ENCODE measurements around the gene DOK6. TPM values are rescaled to one million over a fixed set of nuclear protein-coding genes. Genes with fewer than 3 reads are reported as not detected.
A peak's percentile ranks its signal among the peaks of the same experiment; 100 is the strongest.

DOK6 gene
- total and polyA plus RNA-seq, 2 of the 13 experiments (the other 11 are each of a cell fraction or from before 2014, with no cell fraction given), result 17.0 to 17.2 TPM

DNA sequence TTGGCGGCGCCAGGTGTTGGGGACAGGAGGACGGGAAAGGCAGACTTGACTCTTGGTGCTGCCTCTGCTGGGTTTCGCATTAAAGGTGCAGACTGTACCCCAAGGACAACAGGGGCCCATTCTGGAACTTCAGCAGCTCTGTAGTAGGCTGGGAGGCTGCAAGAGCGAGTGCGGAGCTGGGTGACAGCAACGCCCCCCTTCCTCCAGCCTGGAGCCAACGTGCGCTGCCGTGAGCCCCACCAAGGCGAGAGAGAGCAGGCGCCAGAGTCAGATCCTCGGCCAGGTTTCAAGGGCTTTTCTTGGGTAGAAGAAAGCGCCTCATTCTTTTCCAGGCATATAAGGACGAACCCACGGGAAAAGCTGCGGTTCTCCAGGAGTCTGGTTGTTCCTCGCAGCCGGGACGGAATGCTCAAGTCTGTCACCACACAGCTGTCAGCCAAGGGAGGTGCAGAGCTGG lies 1.9 kb downstream of the DOK6 start (continued):
- TF ChIP-seq, protein P1, sequence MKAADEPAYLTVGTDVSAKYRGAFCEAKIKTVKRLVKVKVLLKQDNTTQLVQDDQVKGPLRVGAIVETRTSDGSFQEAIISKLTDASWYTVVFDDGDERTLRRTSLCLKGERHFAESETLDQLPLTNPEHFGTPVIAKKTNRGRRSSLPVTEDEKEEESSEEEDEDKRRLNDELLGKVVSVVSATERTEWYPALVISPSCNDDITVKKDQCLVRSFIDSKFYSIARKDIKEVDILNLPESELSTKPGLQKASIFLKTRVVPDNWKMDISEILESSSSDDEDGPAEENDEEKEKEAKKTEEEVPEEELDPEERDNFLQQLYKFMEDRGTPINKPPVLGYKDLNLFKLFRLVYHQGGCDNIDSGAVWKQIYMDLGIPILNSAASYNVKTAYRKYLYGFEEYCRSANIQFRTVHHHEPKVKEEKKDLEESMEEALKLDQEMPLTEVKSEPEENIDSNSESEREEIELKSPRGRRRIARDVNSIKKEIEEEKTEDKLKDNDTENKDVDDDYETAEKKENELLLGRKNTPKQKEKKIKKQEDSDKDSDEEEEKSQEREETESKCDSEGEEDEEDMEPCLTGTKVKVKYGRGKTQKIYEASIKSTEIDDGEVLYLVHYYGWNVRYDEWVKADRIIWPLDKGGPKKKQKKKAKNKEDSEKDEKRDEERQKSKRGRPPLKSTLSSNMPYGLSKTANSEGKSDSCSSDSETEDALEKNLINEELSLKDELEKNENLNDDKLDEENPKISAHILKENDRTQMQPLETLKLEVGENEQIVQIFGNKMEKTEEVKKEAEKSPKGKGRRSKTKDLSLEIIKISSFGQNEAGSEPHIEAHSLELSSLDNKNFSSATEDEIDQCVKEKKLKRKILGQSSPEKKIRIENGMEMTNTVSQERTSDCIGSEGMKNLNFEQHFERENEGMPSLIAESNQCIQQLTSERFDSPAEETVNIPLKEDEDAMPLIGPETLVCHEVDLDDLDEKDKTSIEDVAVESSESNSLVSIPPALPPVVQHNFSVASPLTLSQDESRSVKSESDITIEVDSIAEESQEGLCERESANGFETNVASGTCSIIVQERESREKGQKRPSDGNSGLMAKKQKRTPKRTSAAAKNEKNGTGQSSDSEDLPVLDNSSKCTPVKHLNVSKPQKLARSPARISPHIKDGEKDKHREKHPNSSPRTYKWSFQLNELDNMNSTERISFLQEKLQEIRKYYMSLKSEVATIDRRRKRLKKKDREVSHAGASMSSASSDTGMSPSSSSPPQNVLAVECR (CRISPR knock-in tag; IDR thresholded peaks at IDR 0.05; ENCODE audit: borderline replicate concordance), result peak; percentile 49; the same call in 1 of the 2 replicates
- TF ChIP-seq MIER3 (CRISPR knock-in tag; IDR thresholded peaks at IDR 0.05; ENCODE audit: borderline replicate concordance), result no peak
- TF ChIP-seq, protein P2, sequence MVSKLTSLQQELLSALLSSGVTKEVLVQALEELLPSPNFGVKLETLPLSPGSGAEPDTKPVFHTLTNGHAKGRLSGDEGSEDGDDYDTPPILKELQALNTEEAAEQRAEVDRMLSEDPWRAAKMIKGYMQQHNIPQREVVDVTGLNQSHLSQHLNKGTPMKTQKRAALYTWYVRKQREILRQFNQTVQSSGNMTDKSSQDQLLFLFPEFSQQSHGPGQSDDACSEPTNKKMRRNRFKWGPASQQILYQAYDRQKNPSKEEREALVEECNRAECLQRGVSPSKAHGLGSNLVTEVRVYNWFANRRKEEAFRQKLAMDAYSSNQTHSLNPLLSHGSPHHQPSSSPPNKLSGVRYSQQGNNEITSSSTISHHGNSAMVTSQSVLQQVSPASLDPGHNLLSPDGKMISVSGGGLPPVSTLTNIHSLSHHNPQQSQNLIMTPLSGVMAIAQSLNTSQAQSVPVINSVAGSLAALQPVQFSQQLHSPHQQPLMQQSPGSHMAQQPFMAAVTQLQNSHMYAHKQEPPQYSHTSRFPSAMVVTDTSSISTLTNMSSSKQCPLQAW (CRISPR knock-in tag; IDR thresholded peaks at IDR 0.05), result 0 out of 2 replicates have a peak, but pooled peaks have one; percentile 25
- TF ChIP-seq, protein P3, sequence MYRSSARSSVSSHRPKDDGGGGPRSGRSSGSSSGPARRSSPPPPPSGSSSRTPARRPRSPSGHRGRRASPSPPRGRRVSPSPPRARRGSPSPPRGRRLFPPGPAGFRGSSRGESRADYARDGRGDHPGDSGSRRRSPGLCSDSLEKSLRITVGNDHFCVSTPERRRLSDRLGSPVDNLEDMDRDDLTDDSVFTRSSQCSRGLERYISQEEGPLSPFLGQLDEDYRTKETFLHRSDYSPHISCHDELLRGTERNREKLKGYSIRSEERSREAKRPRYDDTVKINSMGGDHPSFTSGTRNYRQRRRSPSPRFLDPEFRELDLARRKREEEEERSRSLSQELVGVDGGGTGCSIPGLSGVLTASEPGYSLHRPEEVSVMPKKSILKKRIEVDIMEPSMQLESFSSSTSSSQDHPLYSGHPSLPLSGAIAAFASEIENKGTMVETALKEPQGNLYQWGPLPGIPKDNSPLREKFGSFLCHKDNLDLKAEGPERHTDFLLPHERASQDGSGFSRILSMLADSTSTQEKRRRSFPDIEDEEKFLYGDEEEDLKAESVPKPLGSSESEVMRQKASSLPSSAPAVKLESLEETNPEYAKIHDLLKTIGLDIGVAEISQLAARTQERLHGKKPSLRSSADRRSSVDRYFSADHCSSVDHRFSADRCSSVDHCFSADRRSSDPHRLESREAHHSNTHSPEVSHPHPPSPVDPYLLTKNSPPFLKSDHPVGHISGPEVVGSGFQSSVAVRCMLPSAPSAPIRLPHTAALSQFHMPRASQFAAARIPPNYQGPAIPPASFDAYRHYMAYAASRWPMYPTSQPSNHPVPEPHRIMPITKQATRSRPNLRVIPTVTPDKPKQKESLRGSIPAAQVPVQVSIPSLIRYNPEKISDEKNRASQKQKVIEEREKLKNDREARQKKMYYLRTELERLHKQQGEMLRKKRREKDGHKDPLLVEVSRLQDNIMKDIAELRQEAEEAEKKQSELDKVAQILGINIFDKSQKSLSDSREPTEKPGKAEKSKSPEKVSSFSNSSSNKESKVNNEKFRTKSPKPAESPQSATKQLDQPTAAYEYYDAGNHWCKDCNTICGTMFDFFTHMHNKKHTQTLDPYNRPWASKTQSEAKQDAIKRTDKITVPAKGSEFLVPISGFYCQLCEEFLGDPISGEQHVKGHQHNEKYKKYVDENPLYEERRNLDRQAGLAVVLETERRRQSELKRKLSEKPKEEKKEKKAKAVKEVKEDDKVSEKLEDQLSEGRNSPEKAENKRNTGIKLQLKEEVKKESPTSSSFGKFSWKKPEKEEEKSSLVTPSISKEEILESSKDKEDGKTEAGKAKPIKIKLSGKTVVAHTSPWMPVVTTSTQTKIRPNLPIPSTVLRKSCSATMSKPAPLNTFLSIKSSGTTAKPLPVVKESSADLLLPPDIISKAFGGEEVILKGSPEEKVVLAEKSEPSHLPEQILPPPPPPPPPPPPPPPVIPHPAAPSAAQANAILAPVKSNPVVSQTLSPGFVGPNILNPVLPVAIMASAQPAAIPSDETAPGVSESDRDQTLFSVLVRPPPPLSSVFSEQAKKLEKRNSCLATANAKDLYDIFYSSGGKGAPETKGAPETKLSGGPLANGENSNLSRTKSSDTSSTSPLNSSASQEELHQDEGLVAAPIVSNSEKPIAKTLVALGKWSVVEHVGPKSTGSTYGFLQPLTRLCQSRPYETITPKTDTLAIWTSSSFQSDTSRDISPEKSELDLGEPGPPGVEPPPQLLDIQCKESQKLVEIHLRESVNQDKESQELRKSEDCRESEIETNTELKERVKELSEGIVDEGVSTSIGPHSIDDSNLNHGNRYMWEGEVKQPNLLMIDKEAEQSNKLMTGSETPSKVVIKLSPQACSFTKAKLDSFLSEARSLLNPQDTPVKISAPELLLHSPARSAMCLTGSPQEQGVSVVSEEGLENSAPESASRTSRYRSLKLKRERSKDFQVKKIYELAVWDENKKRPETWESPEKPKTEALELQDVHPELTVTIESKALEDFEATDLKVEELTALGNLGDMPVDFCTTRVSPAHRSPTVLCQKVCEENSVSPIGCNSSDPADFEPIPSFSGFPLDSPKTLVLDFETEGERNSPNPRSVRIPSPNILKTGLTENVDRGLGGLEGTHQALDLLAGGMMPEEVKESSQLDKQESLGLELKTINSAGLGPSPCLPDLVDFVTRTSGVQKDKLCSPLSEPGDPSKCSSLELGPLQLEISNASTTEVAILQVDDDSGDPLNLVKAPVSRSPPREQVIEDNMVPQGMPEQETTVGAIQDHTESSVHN (CRISPR knock-in tag; IDR thresholded peaks at IDR 0.05), result no peak
- 0 out of 2 replicates have a peak, but pooled peaks have one; percentile 29 for TF ChIP-seq RXRA (CRISPR knock-in tag; IDR thresholded peaks at IDR 0.05)
- TF ChIP-seq ZNF670 (CRISPR knock-in tag; IDR thresholded peaks at IDR 0.05; ENCODE audit: borderline replicate concordance), result 0 out of 2 replicates have a peak, but pooled peaks have one; percentile 48
- no peak for TF ChIP-seq GFI1 (CRISPR knock-in tag; IDR thresholded peaks at IDR 0.05; ENCODE audit: borderline replicate concordance)
- TF ChIP-seq ZNF160 (CRISPR knock-in tag; IDR thresholded peaks at IDR 0.05), result no peak
- no peak for TF ChIP-seq BRD4 (CRISPR knock-in tag; IDR thresholded peaks at IDR 0.05)
- peak; percentile 20; the same call in 1 of the 2 replicates for TF ChIP-seq SAP130 (CRISPR knock-in tag; IDR thresholded peaks at IDR 0.05; ENCODE audit: low read depth)
- 0 out of 2 replicates have a peak, but pooled peaks have one; percentile 52 for TF ChIP-seq TMF1 (CRISPR knock-in tag; IDR thresholded peaks at IDR 0.05; ENCODE audit: low read depth)
- no peak for TF ChIP-seq ZNF33A (CRISPR knock-in tag; IDR thresholded peaks at IDR 0.05; ENCODE audit: borderline replicate concordance)
